OCI-LY1 (cell line): ENCODE measurements around the gene ADAMTS8.

ENCODE experiments used
- H2AFZ ChIP-seq: fragments of 200-600 bp; sonication (generic), shearing (Covaris generic); 2 replicates; pipeline ENCODE4 v1.6.0; 2014; ENCODE audit warnings: antibody characterized with exemption, mild to moderate bottlenecking, low read length
- H3F3A ChIP-seq: fragments of 200-600 bp; sonication (generic), shearing (Covaris generic); 2 replicates; pipeline ENCODE4 v1.6.0; 2014; ENCODE audit warnings: mild to moderate bottlenecking, antibody characterized with exemption, low read length, moderate library complexity; ENCODE audit not compliant: insufficient read depth
- H3K27ac ChIP-seq: fragments of 200-600 bp; sonication (generic); 2 replicates; pipeline ENCODE4 v1.5.1; 2014; ENCODE audit warnings: low read length, mixed run types, mild to moderate bottlenecking, low read depth; ENCODE audit not compliant: poor library complexity, severe bottlenecking
- H3K27me3 ChIP-seq: fragments of 200-600 bp; sonication (generic); 2 replicates; pipeline ENCODE4 v1.6.0; 2014; ENCODE audit warnings: antibody characterized with exemption, mild to moderate bottlenecking, low read length, moderate library complexity; ENCODE audit not compliant: insufficient read depth
- H3K36me3 ChIP-seq: fragments of 200-600 bp; sonication (generic); 2 replicates; pipeline ENCODE4 v1.6.1; 2014; ENCODE audit warnings: mild to moderate bottlenecking, antibody characterized with exemption, low read length, moderate library complexity, mixed read lengths; ENCODE audit not compliant: insufficient read depth
- H3K4me1 ChIP-seq: fragments of 200-600 bp; sonication (generic); 2 replicates; pipeline ENCODE4 v1.5.1; 2014; ENCODE audit warnings: mild to moderate bottlenecking, low read length, moderate library complexity; ENCODE audit not compliant: insufficient read depth, severe bottlenecking
- H3K4me2 ChIP-seq: fragments of 200-600 bp; sonication (generic), shearing (Covaris generic); 2 replicates; pipeline ENCODE4 v1.6.1; 2014; ENCODE audit warnings: low read length
- H3K4me3 ChIP-seq: fragments of 200-600 bp; sonication (generic); 2 replicates; pipeline ENCODE4 v1.5.1; 2014; ENCODE audit warnings: low read length, low read depth, mild to moderate bottlenecking, mixed read lengths; ENCODE audit not compliant: poor library complexity, severe bottlenecking
- H3K79me2 ChIP-seq: fragments of 200-600 bp; shearing (Covaris generic); 2 replicates; pipeline ENCODE4 v1.6.1; 2016; ENCODE audit warnings: mixed run types, low read length, mixed read lengths; ENCODE audit not compliant: insufficient read depth
- H3K9ac ChIP-seq: fragments of 200-600 bp; sonication (generic), shearing (Covaris generic); 2 replicates; pipeline ENCODE4 v1.6.1; 2014; ENCODE audit warnings: mild to moderate bottlenecking, low read length, mixed read lengths
- H3K9me2 ChIP-seq: fragments of 200-600 bp; sonication (generic), shearing (Covaris generic); 2 replicates; pipeline ENCODE4 v1.6.1; 2014; ENCODE audit warnings: low read depth, mild to moderate bottlenecking, low read length, mixed read lengths
- H3K9me3 ChIP-seq: fragments of 200-600 bp; shearing (Covaris generic); 2 replicates; pipeline ENCODE4 v1.6.1; 2014; ENCODE audit warnings: low read length, mixed read lengths
- H4K20me1 ChIP-seq: fragments of 200-600 bp; sonication (generic), shearing (Covaris generic); 2 replicates; pipeline ENCODE4 v1.6.0; 2016; ENCODE audit warnings: mild to moderate bottlenecking, low read length; ENCODE audit not compliant: insufficient read depth
- CTCF ChIP-seq: fragments of 200-600 bp; sonication (generic), shearing (Covaris generic); IDR thresholded peaks from 2 replicates; pipeline ENCODE4 v1.5.1; 2017; ENCODE audit warnings: mild to moderate bottlenecking, antibody characterized with exemption, low read length, moderate library complexity, mixed read lengths
- EZH2 ChIP-seq: fragments of 200-600 bp; sonication (generic), shearing (Covaris generic); IDR thresholded peaks from 2 replicates; pipeline ENCODE4 v1.8.0; 2017; ENCODE audit warnings: borderline replicate concordance, mixed run types, mild to moderate bottlenecking, antibody characterized with exemption, low read length, moderate library complexity, mixed read lengths

ADAMTS8 gene

DNA sequence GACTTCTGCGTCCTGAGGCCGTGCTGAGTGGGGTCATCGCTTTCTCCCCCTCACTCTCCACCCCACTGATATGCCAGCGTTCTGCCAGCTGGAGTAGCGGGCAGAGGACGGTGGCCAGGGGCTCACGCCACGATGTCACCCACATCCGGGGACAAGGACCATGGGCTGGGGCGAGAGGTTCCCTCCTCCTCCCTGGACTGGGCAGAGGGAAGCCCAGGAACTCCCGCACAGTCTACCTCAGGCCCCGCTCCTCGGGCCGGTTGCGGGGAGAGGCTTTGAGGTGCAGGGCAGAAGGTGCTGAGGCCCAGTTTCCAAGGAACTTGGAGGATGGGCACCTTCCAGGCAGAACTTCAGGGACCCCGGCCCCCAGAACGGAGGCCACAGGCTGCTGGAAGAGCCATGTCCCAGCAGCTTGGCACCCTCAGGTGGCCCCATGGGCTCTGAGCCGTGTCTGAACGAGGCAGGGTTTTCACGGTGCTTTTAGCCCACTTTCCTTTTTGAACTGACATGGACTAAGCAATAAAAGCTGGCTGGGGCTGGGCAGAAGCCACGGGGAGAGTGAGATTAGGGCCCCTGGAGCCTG is 45.5 kb upstream of the ADAMTS8 start:
- Histone ChIP-seq H3F3A (no peaks in the 10 kb centered on the region), H3K79me2 (no peaks in the 10 kb centered on the region), H4K20me1 (no peaks in the 10 kb centered on the region), H3K4me2 (no peak overlapping the region), H3K27ac (no peak overlapping the region), H3K27me3 (no peaks in the 10 kb centered on the region), H2AFZ (no peak overlapping the region), H3K9me3 (no peaks in the 10 kb centered on the region), H3K9ac (no peak overlapping the region), H3K4me3 (no peak overlapping the region), H3K9me2 (no peaks in the 10 kb centered on the region), H3K36me3 (no peaks in the 10 kb centered on the region), H3K4me1 (no peaks in the 10 kb centered on the region)
- TF ChIP-seq CTCF (no peak), EZH2 (no peak)

GRCh38 chr11:130473056-130473794 is 44.8 kb upstream of the ADAMTS8 start:
- H4K20me1 ChIP-seq: no peaks in the 10 kb centered on the region
- H3K4me3 ChIP-seq: no peak overlapping the region
- no peak overlapping the region for H2AFZ ChIP-seq
- no peak for TF ChIP-seq EZH2
- TF ChIP-seq CTCF: no peak
- no peaks in the 10 kb centered on the region for H3K9me2 ChIP-seq
- no peak overlapping the region for H3K27ac ChIP-seq
- no peaks in the 10 kb centered on the region for H3K9me3 ChIP-seq
- H3F3A ChIP-seq: no peaks in the 10 kb centered on the region
- H3K4me2 ChIP-seq: no peak overlapping the region
- no peaks in the 10 kb centered on the region for H3K79me2 ChIP-seq
- no peaks in the 10 kb centered on the region for H3K4me1 ChIP-seq
- no peaks in the 10 kb centered on the region for H3K27me3 ChIP-seq
- H3K9ac ChIP-seq: no peak overlapping the region
- H3K36me3 ChIP-seq: no peaks in the 10 kb centered on the region

GRCh38 chr11:130472434-130472961 is 44.1 kb upstream of the ADAMTS8 start:
- Histone ChIP-seq H3K4me3 (no peak overlapping the region), H3K27ac (no peak overlapping the region), H3K36me3 (no peaks in the 10 kb centered on the region), H3K79me2 (no peaks in the 10 kb centered on the region), H4K20me1 (no peaks in the 10 kb centered on the region), H3K9me3 (no peaks in the 10 kb centered on the region), H3F3A (no peaks in the 10 kb centered on the region), H3K27me3 (no peaks in the 10 kb centered on the region), H3K4me2 (no peak overlapping the region), H3K9ac (no peak overlapping the region), H2AFZ (no peak overlapping the region), H3K4me1 (no peaks in the 10 kb centered on the region), H3K9me2 (no peaks in the 10 kb centered on the region)
- TF ChIP-seq CTCF (no peak), EZH2 (no peak)
